MM.1S (cell line): ENCODE data around the gene CDK5.

ENCODE experiments used
- DNase-seq: peaks from one replicate; pipeline ENCODE4 v3.0.0-alpha.2; 2015
- H2AFZ ChIP-seq: fragments of 300-600 bp; sonication (generic); 2 replicates; pipeline ENCODE4 v1.6.0; 2016; ENCODE audit warnings: antibody characterized with exemption, low read length
- H3F3A ChIP-seq: fragments of 300-600 bp; sonication (generic); 2 replicates; pipeline ENCODE4 v1.6.1; 2016; ENCODE audit warnings: mild to moderate bottlenecking, antibody characterized with exemption, low read length, moderate library complexity, mixed read lengths; ENCODE audit not compliant: insufficient read depth
- H3K27ac ChIP-seq: fragments of 300-600 bp; sonication (generic); 2 replicates; pipeline ENCODE4 v1.5.1; 2016; ENCODE audit warnings: mild to moderate bottlenecking, low read length
- H3K27me3 ChIP-seq: fragments of 300-600 bp; sonication (generic); replicated peaks from 2 replicates; pipeline ENCODE4 v1.6.0; 2016; ENCODE audit warnings: low read length; ENCODE audit not compliant: insufficient read depth
- H3K36me3 ChIP-seq: fragments of 300-600 bp; sonication (generic); replicated peaks from 2 replicates; pipeline ENCODE4 v1.6.1; 2016; ENCODE audit warnings: mild to moderate bottlenecking, low read length, mixed read lengths; ENCODE audit not compliant: insufficient read depth
- H3K4me1 ChIP-seq: fragments of 300-600 bp; sonication (generic); 2 replicates; pipeline ENCODE4 v1.6.1; 2016; ENCODE audit warnings: low read length, mixed read lengths
- H3K4me2 ChIP-seq: fragments of 300-600 bp; sonication (generic); 2 replicates; pipeline ENCODE4 v1.6.0; 2016; ENCODE audit warnings: low read depth, low read length
- H3K4me3 ChIP-seq: fragments of 300-600 bp; sonication (generic); 2 replicates; pipeline ENCODE4 v1.5.1; 2016; ENCODE audit warnings: low read length, mixed read lengths
- H3K79me2 ChIP-seq: fragments of 300-600 bp; sonication (generic); 2 replicates; pipeline ENCODE4 v1.6.1; 2016; ENCODE audit warnings: mixed run types, low read length, mixed read lengths
- H3K9ac ChIP-seq: fragments of 300-600 bp; sonication (generic); 2 replicates; pipeline ENCODE4 v1.6.1; 2016; ENCODE audit warnings: low read length, mixed read lengths
- H3K9me2 ChIP-seq: fragments of 300-600 bp; sonication (generic); replicated peaks from 2 replicates; pipeline ENCODE4 v1.6.1; 2016; ENCODE audit warnings: mild to moderate bottlenecking, low read length, mixed read lengths; ENCODE audit not compliant: insufficient read depth
- H3K9me3 ChIP-seq: fragments of 300-600 bp; sonication (generic); replicated peaks from 2 replicates; pipeline ENCODE4 v1.6.1; 2016; ENCODE audit warnings: mild to moderate bottlenecking, low read length, mixed read lengths; ENCODE audit not compliant: insufficient read depth
- H4K20me1 ChIP-seq: fragments of 300-600 bp; sonication (generic); 2 replicates; pipeline ENCODE4 v1.6.1; 2016; ENCODE audit warnings: mild to moderate bottlenecking, low read length, moderate library complexity, mixed read lengths; ENCODE audit not compliant: insufficient read depth
- EZH2 ChIP-seq: fragments of 300-600 bp; sonication (generic); optimal IDR thresholded peaks from 2 replicates; pipeline ENCODE3; 2017; ENCODE audit warnings: low read depth, mild to moderate bottlenecking, antibody characterized with exemption, low read length, mixed read lengths
- EZH2phosphoT487 ChIP-seq: fragments of 300-600 bp; sonication (generic); IDR thresholded peaks from 2 replicates; pipeline ENCODE4 v1.6.1; 2018; ENCODE audit warnings: antibody characterized with exemption, low read length
- TF ChIP-seq, protein P1 (sequence below): fragments of 300-600 bp; sonication (generic); IDR thresholded peaks from 2 replicates; pipeline ENCODE4 v1.5.1; 2016; ENCODE audit warnings: antibody characterized with exemption, low read length, mixed read lengths

CDK5 gene

DNA sequence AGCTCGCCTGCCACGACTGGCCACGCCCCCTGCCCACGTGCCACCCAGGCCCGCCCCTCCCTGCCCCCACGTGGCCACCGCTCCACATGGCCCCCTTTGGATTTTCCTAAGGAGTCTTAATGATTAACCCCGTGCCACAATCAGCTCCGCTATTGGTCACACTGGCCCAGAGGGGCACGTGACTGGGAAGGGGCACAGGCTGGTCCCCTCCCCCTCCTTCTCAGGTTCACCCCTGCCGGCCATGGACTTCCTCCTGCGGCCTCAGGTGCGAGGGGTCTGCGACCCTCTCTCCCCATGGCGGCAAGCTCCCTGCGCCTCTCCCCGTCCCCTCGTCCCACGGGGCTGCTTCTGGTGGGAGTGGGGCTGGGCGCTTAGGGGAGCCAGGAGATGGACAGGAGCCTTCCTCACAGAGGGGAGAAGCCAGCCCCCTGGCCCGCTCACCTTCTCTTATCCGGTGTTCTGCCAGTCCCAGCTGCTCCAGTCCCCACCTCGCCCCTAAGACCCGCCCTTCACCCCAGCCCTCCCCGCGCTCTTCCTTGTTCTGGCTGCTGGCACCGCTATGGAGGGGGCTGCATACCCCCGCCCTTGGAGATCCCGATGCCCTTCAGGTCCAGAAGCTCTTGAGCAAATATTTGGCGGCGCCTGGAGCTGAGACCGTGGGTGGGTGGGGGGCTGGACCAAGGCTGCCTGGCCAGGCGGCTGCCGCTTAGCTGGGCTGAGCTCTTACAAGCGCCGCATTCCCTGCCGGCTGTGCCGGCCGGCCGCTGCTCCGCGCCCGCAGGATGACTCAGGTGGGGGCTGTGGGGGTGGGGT is 4.9 kb upstream of the CDK5 start:
- Histone ChIP-seq H3K4me1 (no peaks in the 10 kb centered on the region), H3K9ac (no peak overlapping the region), H3F3A (peaks cover 12% of the 10 kb centered on the region), H3K27me3 (no peaks in the 10 kb centered on the region), H3K79me2 (peaks cover 33% of the 10 kb centered on the region), H3K4me2 (no peak overlapping the region), H2AFZ (no peak overlapping the region), H3K36me3 (no peaks in the 10 kb centered on the region), H3K27ac (no peak overlapping the region), H3K4me3 (no peak overlapping the region), H3K9me2 (no peaks in the 10 kb centered on the region), H4K20me1 (no peaks in the 10 kb centered on the region), H3K9me3 (no peaks in the 10 kb centered on the region)
- no peak for DNase-seq
- TF ChIP-seq EZH2phosphoT487: no peak
- TF ChIP-seq, protein P1, sequence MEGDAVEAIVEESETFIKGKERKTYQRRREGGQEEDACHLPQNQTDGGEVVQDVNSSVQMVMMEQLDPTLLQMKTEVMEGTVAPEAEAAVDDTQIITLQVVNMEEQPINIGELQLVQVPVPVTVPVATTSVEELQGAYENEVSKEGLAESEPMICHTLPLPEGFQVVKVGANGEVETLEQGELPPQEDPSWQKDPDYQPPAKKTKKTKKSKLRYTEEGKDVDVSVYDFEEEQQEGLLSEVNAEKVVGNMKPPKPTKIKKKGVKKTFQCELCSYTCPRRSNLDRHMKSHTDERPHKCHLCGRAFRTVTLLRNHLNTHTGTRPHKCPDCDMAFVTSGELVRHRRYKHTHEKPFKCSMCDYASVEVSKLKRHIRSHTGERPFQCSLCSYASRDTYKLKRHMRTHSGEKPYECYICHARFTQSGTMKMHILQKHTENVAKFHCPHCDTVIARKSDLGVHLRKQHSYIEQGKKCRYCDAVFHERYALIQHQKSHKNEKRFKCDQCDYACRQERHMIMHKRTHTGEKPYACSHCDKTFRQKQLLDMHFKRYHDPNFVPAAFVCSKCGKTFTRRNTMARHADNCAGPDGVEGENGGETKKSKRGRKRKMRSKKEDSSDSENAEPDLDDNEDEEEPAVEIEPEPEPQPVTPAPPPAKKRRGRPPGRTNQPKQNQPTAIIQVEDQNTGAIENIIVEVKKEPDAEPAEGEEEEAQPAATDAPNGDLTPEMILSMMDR: no peak
- TF ChIP-seq EZH2: no peak

DNA sequence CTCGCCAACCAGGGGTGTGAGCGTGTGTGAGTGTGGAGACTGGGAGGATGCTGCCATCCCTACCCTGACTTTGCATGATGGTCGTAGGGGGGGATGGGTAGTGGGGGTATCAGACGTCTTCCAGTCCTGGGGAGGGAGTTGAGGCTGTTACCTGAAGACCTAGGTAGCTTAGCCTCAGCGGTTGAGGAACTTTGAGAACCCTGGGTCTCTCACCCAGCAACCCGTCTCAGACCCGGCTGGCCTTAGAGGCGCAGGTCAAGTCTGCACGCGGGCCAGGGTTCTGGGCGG is 4.4 kb upstream of the CDK5 start:
- Histone ChIP-seq H3F3A (peaks cover 12% of the 10 kb centered on the region), H3K36me3 (no peaks in the 10 kb centered on the region), H2AFZ (no peak overlapping the region), H3K27ac (no peak overlapping the region), H3K4me1 (peaks cover 2% of the 10 kb centered on the region), H3K79me2 (peaks cover 35% of the 10 kb centered on the region), H3K9me3 (no peaks in the 10 kb centered on the region), H3K9ac (no peak overlapping the region), H4K20me1 (no peaks in the 10 kb centered on the region), H3K4me2 (no peak overlapping the region), H3K4me3 (no peak overlapping the region), H3K27me3 (no peaks in the 10 kb centered on the region), H3K9me2 (no peaks in the 10 kb centered on the region)
- DNase-seq: no peak
- no peak for TF ChIP-seq EZH2phosphoT487

DNA sequence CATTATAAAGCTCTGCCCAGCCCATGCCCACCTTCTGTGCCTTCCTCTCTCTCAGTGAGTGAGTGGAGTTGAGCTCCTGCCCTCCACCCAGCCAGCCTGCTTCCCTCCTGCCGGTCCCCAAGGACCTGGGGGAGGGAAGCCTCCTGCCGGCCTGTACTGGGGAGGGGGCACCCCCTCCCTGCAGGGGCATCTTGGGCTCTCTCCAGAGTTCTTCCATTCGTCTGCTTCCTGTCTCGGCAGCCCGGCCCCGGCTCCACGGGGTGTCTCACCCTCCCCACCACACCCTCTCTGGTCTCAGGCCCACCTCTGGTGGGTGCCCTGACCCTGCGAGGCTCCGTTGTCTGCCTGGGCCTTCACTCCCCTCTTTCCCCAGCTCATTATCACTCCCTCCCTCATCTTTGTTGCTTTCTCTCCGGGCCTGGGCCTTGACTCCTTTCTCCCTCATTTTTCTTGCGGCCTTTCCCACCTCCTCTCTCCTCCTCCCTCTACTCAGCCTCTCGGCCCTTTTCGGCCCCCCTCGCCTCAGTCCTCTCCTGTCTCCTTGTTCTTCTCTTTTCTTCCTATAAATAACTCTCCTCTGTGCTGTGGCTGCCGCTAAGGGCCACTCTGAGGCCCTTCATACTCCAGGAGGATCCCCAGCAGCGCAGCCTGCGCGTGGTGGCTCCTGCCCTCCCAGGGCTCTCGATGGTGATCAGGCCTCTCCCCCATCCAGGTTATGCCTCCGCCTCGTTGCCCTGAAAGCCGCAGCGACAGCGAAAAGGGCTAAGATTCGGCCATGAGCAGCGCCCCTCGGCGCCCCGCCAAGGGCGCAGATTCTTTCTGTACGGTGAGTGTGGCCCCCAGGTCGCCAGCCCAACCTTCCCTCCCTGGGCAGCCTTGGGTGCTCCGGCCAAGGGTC is 3.8 kb upstream of the CDK5 start:
- Histone ChIP-seq H3K27ac (no peak overlapping the region), H3K27me3 (no peaks in the 10 kb centered on the region), H3K79me2 (peaks cover 36% of the 10 kb centered on the region), H3F3A (peaks cover 12% of the 10 kb centered on the region), H3K4me2 (no peak overlapping the region), H3K4me1 (peaks cover 6% of the 10 kb centered on the region), H2AFZ (no peak overlapping the region), H3K9me2 (no peaks in the 10 kb centered on the region), H3K36me3 (no peaks in the 10 kb centered on the region), H3K9ac (no peak overlapping the region), H4K20me1 (no peaks in the 10 kb centered on the region), H3K4me3 (no peak overlapping the region), H3K9me3 (no peaks in the 10 kb centered on the region)
- DNase-seq: no peak
- TF ChIP-seq EZH2phosphoT487 (no peak), EZH2 (no peak)
- TF ChIP-seq, protein P1: no peak
